ENCODE measurements around the gene SLC22A25. TPM values are rescaled to one million over a fixed set of nuclear protein-coding genes. Genes with fewer than 3 reads are reported as not detected.

The SLC22A25 gene
- total RNA-seq (2022; extraction: Qiagen RNA extraction) = not detected in 5 replicates

GRCh38 chr11:63243533-63243932 lies at the start of gene SLC22A25:
SLC22A25 (minus strand) TSS chr11:63243599; CDS start chr11:63229652, 13,947 bp downstream.

Other genes with a start within 250 kb of the SLC22A25 start
- gene SLC22A8, start 227.8 kb downstream of the SLC22A25 start, total RNA-seq (2022; extraction: Qiagen RNA extraction) = not detected in 5 replicates
- not detected in 5 replicates for gene SLC22A24, start 99.4 kb downstream of the SLC22A25 start, total RNA-seq (2022; extraction: Qiagen RNA extraction)
- not detected in 5 replicates for gene SLC22A9, start 126.2 kb upstream of the SLC22A25 start, total RNA-seq (2022; extraction: Qiagen RNA extraction)
- 0.02 to 0.03 TPM in 2 of 5 replicates, not detected in the others for gene PLAAT5, start 247.6 kb upstream of the SLC22A25 start, total RNA-seq (2022; extraction: Qiagen RNA extraction)

Data from A549 treated with AZD2906 at 1 μM for 4 hours (cell line).